OCI-LY1 (cell line): Measurements from ENCODE around the gene PDE8A.

Experiments used
- H2AFZ ChIP-seq: fragments of 200-600 bp; sonication (generic), shearing (Covaris generic); 2 replicates; pipeline ENCODE4 v1.6.0; 2014; ENCODE audit warnings: antibody characterized with exemption, mild to moderate bottlenecking, low read length
- H3F3A ChIP-seq: fragments of 200-600 bp; sonication (generic), shearing (Covaris generic); 2 replicates; pipeline ENCODE4 v1.6.0; 2014; ENCODE audit warnings: mild to moderate bottlenecking, antibody characterized with exemption, low read length, moderate library complexity; ENCODE audit not compliant: insufficient read depth
- H3K27ac ChIP-seq: fragments of 200-600 bp; sonication (generic); 2 replicates; pipeline ENCODE4 v1.5.1; 2014; ENCODE audit warnings: low read length, mixed run types, mild to moderate bottlenecking, low read depth; ENCODE audit not compliant: poor library complexity, severe bottlenecking
- H3K27me3 ChIP-seq: fragments of 200-600 bp; sonication (generic); 2 replicates; pipeline ENCODE4 v1.6.0; 2014; ENCODE audit warnings: antibody characterized with exemption, mild to moderate bottlenecking, low read length, moderate library complexity; ENCODE audit not compliant: insufficient read depth
- H3K36me3 ChIP-seq: fragments of 200-600 bp; sonication (generic); 2 replicates; pipeline ENCODE4 v1.6.1; 2014; ENCODE audit warnings: mild to moderate bottlenecking, antibody characterized with exemption, low read length, moderate library complexity, mixed read lengths; ENCODE audit not compliant: insufficient read depth
- H3K4me1 ChIP-seq: fragments of 200-600 bp; sonication (generic); 2 replicates; pipeline ENCODE4 v1.5.1; 2014; ENCODE audit warnings: mild to moderate bottlenecking, low read length, moderate library complexity; ENCODE audit not compliant: insufficient read depth, severe bottlenecking
- H3K4me2 ChIP-seq: fragments of 200-600 bp; sonication (generic), shearing (Covaris generic); 2 replicates; pipeline ENCODE4 v1.6.1; 2014; ENCODE audit warnings: low read length
- H3K4me3 ChIP-seq: fragments of 200-600 bp; sonication (generic); 2 replicates; pipeline ENCODE4 v1.5.1; 2014; ENCODE audit warnings: low read length, low read depth, mild to moderate bottlenecking, mixed read lengths; ENCODE audit not compliant: poor library complexity, severe bottlenecking
- H3K79me2 ChIP-seq: fragments of 200-600 bp; shearing (Covaris generic); 2 replicates; pipeline ENCODE4 v1.6.1; 2016; ENCODE audit warnings: mixed run types, low read length, mixed read lengths; ENCODE audit not compliant: insufficient read depth
- H3K9ac ChIP-seq: fragments of 200-600 bp; sonication (generic), shearing (Covaris generic); 2 replicates; pipeline ENCODE4 v1.6.1; 2014; ENCODE audit warnings: mild to moderate bottlenecking, low read length, mixed read lengths
- H3K9me2 ChIP-seq: fragments of 200-600 bp; sonication (generic), shearing (Covaris generic); 2 replicates; pipeline ENCODE4 v1.6.1; 2014; ENCODE audit warnings: low read depth, mild to moderate bottlenecking, low read length, mixed read lengths
- H3K9me3 ChIP-seq: fragments of 200-600 bp; shearing (Covaris generic); 2 replicates; pipeline ENCODE4 v1.6.1; 2014; ENCODE audit warnings: low read length, mixed read lengths
- H4K20me1 ChIP-seq: fragments of 200-600 bp; sonication (generic), shearing (Covaris generic); 2 replicates; pipeline ENCODE4 v1.6.0; 2016; ENCODE audit warnings: mild to moderate bottlenecking, low read length; ENCODE audit not compliant: insufficient read depth
- CTCF ChIP-seq: fragments of 200-600 bp; sonication (generic), shearing (Covaris generic); IDR thresholded peaks from 2 replicates; pipeline ENCODE4 v1.5.1; 2017; ENCODE audit warnings: mild to moderate bottlenecking, antibody characterized with exemption, low read length, moderate library complexity, mixed read lengths
- EZH2 ChIP-seq: fragments of 200-600 bp; sonication (generic), shearing (Covaris generic); IDR thresholded peaks from 2 replicates; pipeline ENCODE4 v1.8.0; 2017; ENCODE audit warnings: borderline replicate concordance, mixed run types, mild to moderate bottlenecking, antibody characterized with exemption, low read length, moderate library complexity, mixed read lengths

Gene PDE8A

GRCh38 chr15:85108136-85108535 is 126.5 kb downstream of the PDE8A start:
- H3K4me1 ChIP-seq, result no peaks in the 10 kb centered on the region
- no peaks in the 10 kb centered on the region for H3K36me3 ChIP-seq
- no peak overlapping the region for H3K4me2 ChIP-seq
- H2AFZ ChIP-seq, result no peak overlapping the region
- no peaks in the 10 kb centered on the region for H3K9me3 ChIP-seq
- H3K79me2 ChIP-seq, result no peaks in the 10 kb centered on the region
- no peaks in the 10 kb centered on the region for H3K9me2 ChIP-seq
- H3K27me3 ChIP-seq, result no peaks in the 10 kb centered on the region
- H3F3A ChIP-seq, result no peaks in the 10 kb centered on the region
- no peak for TF ChIP-seq EZH2
- TF ChIP-seq CTCF, result no peak
- H4K20me1 ChIP-seq, result no peaks in the 10 kb centered on the region
- H3K4me3 ChIP-seq, result no peak overlapping the region
- no peak overlapping the region for H3K9ac ChIP-seq
- H3K27ac ChIP-seq, result no peak overlapping the region

GRCh38 chr15:85109333-85109732 is 127.7 kb downstream of the PDE8A start:
- Histone ChIP-seq H3K9ac (no peak overlapping the region), H3K4me2 (no peak overlapping the region), H3K36me3 (no peaks in the 10 kb centered on the region), H4K20me1 (no peaks in the 10 kb centered on the region), H2AFZ (no peak overlapping the region), H3F3A (no peaks in the 10 kb centered on the region), H3K79me2 (no peaks in the 10 kb centered on the region), H3K27me3 (no peaks in the 10 kb centered on the region), H3K4me1 (no peaks in the 10 kb centered on the region), H3K27ac (no peak overlapping the region), H3K4me3 (no peak overlapping the region), H3K9me2 (no peaks in the 10 kb centered on the region), H3K9me3 (no peaks in the 10 kb centered on the region)
- no peak for TF ChIP-seq CTCF
- TF ChIP-seq EZH2, result no peak

- Histone ChIP-seq H4K20me1 (no peaks in the 10 kb centered on the region), H3K79me2 (no peaks in the 10 kb centered on the region), H3K4me3 (no peak overlapping the region), H3K9me3 (no peaks in the 10 kb centered on the region), H3K36me3 (no peaks in the 10 kb centered on the region), H3K4me1 (no peaks in the 10 kb centered on the region), H3K4me2 (no peak overlapping the region), H3K27me3 (no peaks in the 10 kb centered on the region), H3K27ac (no peak overlapping the region), H3K9ac (no peak overlapping the region), H3F3A (no peaks in the 10 kb centered on the region), H3K9me2 (no peaks in the 10 kb centered on the region), H2AFZ (no peak overlapping the region)
- TF ChIP-seq CTCF (no peak), EZH2 (no peak)
Measured at GRCh38 chr15:85112997-85113396, 131.3 kb downstream of the PDE8A start.
